KBM-7 (cell line): ENCODE measurements around the gene MCAM.

ENCODE experiments used
- DNase-seq: peaks from one replicate; pipeline ENCODE4 v3.0.0-alpha.2; 2015
- in situ Hi-C: fragments of 300-500 bp; cut with MboI; formaldehyde crosslinking; loops from 2 replicates; pipeline ENCODE4 v1.14.3; 2020; ENCODE audit warnings: low sequenced_read_pairs, low pct_unique_long_range_greater_than_20kb, mixed read lengths

MCAM gene

GRCh38 chr11:119288219-119288618 lies 28.7 kb downstream of the MCAM start:
- no peak for DNase-seq
- in situ Hi-C loops: no loop called here

- no peak for DNase-seq
- in situ Hi-C loops: no loop called here
These were observed 31.5 kb downstream of the MCAM start for GRCh38 chr11:119285431-119285830.

GRCh38 chr11:119284344-119285157 lies 32.4 kb downstream of the MCAM start:
- DNase-seq: peak; percentile 71
- in situ Hi-C loops: no loop called here

- DNase-seq: peak; percentile 22
- in situ Hi-C loops: no loop called here
These were observed 34.4 kb downstream of the MCAM start for GRCh38 chr11:119282495-119282894.

- DNase-seq: no peak
- in situ Hi-C loops: no loop called here
These were observed 39.3 kb downstream of the MCAM start for GRCh38 chr11:119277660-119278059.

GRCh38 chr11:119273721-119274120 lies 43.2 kb downstream of the MCAM start:
- DNase-seq: no peak
- in situ Hi-C loops: no loop called here

- in situ Hi-C loops: no loop called here
- DNase-seq: no peak
These were observed 49.3 kb downstream of the MCAM start for GRCh38 chr11:119267645-119268044.

- no peak for DNase-seq
- in situ Hi-C loops: no loop called here
These were observed 50.2 kb downstream of the MCAM start for GRCh38 chr11:119266517-119267255.

GRCh38 chr11:119266063-119266462 lies 50.9 kb downstream of the MCAM start:
- in situ Hi-C loops: no loop called here
- no peak for DNase-seq

- in situ Hi-C loops: no loop called here
- DNase-seq: peak; percentile 20
These were observed 53.5 kb downstream of the MCAM start for GRCh38 chr11:119263352-119263940.

- peak; percentile 41 for DNase-seq
- in situ Hi-C loops: no loop called here
These were observed 54.1 kb downstream of the MCAM start for GRCh38 chr11:119262668-119263351.

GRCh38 chr11:119258983-119259382 lies 57.9 kb downstream of the MCAM start:
- in situ Hi-C loops: no loop called here
- no peak for DNase-seq
